ENCODE measurements around the gene CCP110.

Gene CCP110

GRCh38 chr16:19555186-19555937, 31.6 kb downstream of the CCP110 start, which contains the start of gene VPS35L:
Gene VPS35L (plus strand): TSS chr16:19555703. CDS start chr16:19555730, 27 bp downstream.
- DNase-seq (ENCODE audit: low spot score): peak; percentile 99

GRCh38 chr16:19555938-19556771, 32.4 kb downstream of the CCP110 start:
- DNase-seq (ENCODE audit: low spot score): no peak

DNA sequence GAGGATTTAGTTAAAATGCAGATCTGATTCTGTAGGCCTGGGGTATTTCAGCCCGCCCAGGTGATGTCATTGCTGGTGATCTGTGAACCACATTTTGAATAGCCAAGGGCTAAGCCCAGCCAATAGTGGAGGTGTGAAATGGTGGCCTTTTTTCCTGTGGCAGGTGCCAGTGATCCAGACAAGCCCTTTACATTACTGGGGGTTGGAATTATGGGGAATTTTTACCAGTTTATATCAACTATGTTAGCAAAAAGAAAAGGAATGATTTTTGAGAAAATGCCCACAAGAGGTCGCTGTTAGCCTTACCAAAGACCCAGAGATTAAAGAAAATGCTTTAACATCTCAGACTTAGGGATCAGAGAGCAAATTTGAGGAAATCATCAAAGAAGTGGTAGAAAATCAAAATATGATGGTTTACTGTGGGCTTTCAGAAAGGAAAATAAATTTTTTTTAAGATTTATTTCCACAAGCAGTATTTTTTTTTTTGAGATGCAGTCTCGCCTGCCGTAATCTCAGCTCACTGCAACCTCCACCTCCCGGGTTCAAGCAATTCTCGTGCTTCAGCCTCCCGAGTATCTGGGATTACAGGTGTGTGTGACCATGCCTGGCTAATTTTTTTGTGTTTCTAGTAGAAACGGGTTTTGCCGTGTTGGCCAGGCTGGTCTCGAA, 35.6 kb downstream of the CCP110 start:
- DNase-seq (ENCODE audit: low spot score): peak; percentile 78

DNA sequence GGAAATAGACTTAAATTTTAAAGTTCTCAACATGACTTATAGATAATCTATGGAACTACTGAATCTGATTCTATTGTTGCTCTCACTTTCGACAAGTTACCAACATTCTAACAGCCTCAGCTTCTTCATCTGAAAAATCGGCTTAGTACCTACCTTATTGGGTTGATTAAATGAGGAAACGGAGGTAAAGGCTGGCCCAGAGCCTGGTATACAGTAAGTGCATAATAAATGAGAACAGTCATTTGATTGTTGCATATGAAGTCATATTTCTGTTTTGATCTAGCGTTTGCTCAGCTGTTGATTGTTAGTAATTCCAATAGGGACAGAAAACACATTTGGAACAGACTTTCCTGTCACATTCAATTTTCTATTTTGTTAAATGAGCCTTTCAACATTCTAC, 36.3 kb downstream of the CCP110 start:
- no peak for DNase-seq (ENCODE audit: low spot score)

GRCh38 chr16:19563377-19563776, 39.6 kb downstream of the CCP110 start:
- no peak for DNase-seq (ENCODE audit: low spot score)

DNA sequence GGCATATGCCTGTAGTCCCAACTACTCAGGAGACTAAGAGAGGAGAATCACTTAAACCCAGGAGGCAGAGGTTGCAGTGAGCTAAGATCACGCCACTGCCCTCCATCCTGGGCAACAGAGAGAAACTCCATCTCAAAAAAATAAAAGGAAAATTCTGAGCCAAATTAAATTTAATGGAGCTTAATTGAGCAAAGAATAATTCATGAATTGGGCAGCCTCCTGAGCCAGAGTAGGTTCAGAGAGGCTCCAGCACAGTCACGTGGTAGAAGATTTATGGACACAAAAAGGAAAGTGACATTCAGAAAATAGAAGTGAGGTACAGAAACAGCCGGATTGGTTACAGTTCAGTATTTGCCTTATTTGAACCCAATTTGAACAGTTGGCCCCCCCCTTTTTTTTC, 42.6 kb downstream of the CCP110 start:
- no peak for DNase-seq (ENCODE audit: low spot score)

- no peak for DNase-seq (ENCODE audit: low spot score)
Observed at GRCh38 chr16:19567560-19567959, 43.8 kb downstream of the CCP110 start.

DNA sequence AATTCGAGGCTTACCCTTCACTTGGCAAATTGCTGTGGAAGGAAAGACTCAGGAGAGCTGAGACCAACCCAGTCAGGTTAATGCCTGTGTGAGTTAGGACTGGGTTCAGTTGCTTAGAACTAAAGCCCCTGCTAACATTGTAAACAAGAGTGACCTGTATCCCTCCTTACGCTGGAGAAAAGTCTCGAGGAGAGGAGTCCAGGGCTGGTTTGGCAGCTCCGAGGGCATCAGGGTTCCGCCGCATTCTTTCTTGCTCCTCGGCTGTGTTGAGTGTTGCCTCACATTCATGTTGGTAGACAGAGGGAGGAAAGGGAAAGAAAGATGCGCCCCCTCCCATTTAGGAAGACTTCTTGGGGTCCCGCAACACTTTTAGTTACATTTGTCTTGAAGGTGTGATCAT, 50.3 kb downstream of the CCP110 start:
- DNase-seq (ENCODE audit: low spot score): no peak

GRCh38 chr16:19574615-19575014, 50.9 kb downstream of the CCP110 start:
- DNase-seq (ENCODE audit: low spot score): no peak

DNA sequence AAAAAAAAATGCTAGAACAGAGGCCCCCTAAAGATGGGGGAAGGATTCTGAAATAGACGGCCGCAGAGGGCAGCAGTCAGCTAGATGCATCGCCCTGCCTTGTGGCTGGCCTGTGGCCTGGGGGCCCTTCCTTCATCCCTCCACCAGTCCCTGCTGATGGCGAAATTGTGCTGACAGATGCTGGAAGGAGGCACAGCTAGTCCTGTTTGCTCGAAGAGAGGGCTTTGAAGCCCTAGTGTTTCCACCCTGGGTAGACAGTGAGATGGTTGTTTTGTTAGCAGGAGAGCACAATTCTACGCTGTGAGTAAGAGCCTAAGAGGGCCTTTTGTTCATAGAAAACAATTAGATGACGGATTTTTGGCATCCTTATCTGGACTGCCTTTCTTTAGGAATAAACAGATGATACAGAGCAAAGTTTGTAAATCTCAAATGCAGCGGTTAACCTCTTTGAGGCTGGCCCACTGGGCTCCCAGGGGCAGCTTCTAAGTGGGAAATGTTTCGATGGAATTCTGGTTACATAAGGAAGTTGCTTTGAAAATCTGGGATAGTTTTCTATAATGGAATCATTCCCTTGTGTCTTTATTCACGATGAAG, 54.7 kb downstream of the CCP110 start:
- peak; percentile 98 for DNase-seq (ENCODE audit: low spot score)

GRCh38 chr16:19582050-19582831, 58.5 kb downstream of the CCP110 start:
- DNase-seq (ENCODE audit: low spot score): no peak

DNA sequence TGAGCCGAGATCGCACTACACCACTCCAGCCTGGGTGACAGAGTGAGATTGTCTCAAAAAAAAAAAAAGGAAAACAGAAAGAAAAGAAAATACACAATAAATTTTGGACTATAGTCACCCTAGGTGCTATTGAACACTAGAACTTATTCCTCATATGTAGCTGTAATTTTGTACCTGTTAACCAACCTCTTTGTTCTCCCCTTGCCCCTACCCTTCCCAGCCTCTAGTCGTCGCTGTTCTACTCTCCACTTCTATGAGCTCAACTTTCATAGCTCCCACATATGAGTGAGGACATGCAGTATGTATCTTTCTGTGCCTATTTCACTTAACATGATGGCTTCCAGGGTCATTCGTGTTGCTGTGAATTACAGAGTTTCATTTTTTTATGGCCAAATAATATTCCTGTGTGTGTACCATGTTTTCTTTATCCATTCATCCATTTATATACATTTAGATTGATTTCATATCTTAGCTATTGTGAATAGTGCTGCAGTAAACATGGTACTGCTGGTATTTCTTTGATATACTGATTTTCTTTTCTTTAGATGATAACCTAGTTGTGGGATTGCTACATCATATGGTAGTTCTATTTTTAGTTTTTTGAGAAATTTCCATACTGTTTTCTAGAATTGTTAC, 60.0 kb downstream of the CCP110 start:
- peak; percentile 58 for DNase-seq (ENCODE audit: low spot score)

DNA sequence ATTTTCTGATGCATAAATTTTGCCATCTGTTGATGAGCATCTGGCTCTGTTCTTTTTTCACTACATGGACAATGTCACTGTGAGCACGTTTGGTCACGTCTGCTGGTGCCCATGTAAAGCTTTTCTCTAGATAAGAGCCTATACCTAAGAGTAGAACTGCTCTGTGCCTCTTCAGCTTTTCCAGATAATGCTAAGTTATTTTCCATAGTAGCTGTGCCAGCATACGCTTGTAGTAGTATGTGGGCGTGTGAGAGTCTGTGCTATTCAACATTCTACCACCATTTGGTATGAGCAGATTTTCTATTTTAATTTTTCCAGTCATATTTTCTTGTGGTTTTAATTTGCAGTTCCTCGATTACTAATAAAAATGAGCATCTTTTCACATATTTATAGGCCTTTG, 64.9 kb downstream of the CCP110 start:
- peak; percentile 57 for DNase-seq (ENCODE audit: low spot score)

GRCh38 chr16:19589106-19589505, 65.4 kb downstream of the CCP110 start:
- DNase-seq (ENCODE audit: low spot score): no peak

- DNase-seq (ENCODE audit: low spot score): no peak
Observed at GRCh38 chr16:19589771-19590302, 66.1 kb downstream of the CCP110 start.

- DNase-seq (ENCODE audit: low spot score): no peak
Observed at GRCh38 chr16:19595043-19595767, 71.5 kb downstream of the CCP110 start.

GRCh38 chr16:19598805-19599510, 75.2 kb downstream of the CCP110 start:
- DNase-seq (ENCODE audit: low spot score): no peak

DNA sequence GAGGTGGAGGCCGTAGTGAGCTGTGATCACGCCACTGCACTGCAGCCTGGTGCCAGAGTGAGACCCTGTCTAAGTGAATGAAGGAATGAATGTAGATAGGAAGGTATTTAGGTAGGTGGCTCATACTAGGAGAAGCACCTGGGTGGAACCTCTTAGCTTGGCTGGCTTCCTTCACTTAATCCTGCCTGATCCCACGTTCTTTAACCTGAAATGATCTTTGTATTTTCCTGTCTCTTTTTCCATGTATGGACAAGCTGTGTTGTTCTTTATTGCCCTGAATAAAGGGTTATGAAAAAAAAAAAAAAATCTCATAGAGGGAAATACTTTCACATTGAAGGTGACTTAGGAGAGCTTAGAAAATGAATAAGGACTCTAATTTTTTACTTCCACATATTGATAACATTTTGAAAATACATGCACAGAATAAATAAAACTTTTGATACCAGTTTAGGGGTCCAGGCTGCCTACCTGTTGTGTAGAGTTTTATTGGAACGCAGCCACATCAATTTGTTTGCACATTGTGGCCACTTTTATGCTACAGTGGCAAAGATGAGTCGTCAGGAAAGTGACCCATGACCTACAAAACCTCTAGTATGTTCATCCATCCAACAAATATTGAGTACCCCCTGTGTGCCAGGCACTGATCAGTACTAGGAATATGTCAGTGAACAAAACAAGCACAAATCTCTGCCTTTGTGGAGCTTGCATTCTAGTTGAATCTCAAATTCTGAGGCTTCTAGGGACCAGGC, 76.4 kb downstream of the CCP110 start:
- no peak for DNase-seq (ENCODE audit: low spot score)
